VCaP (cell line): ENCODE results near the gene OPN4.

Source experiments
- H3K27ac ChIP-seq: fragments of 450-650 bp; 2 replicates; pipeline ENCODE4 v1.5.1; 2017
- CTCF ChIP-seq: fragments of 450-650 bp; conservative IDR thresholded peaks from 2 replicates; pipeline ENCODE4 v1.5.1; 2017; ENCODE audit warnings: mild to moderate bottlenecking, moderate library complexity

OPN4 gene

GRCh38 chr10:86653379-86653778 lies 968 bp upstream of the OPN4 start:
- H3K27ac ChIP-seq = no peak overlapping the region
- TF ChIP-seq CTCF = no peak

- TF ChIP-seq CTCF = no peak
- no peak overlapping the region for H3K27ac ChIP-seq
Observed at GRCh38 chr10:86653987-86654386, 360 bp upstream of the OPN4 start.

GRCh38 chr10:86655173-86655540 lies 810 bp downstream of the OPN4 start:
- TF ChIP-seq CTCF = no peak
- no peak overlapping the region for H3K27ac ChIP-seq

GRCh38 chr10:86655596-86655995 lies 1.2 kb downstream of the OPN4 start:
- H3K27ac ChIP-seq = no peak overlapping the region
- TF ChIP-seq CTCF = no peak

- no peak overlapping the region for H3K27ac ChIP-seq
- TF ChIP-seq CTCF = no peak
Observed at GRCh38 chr10:86657011-86657395, 2.7 kb downstream of the OPN4 start.

GRCh38 chr10:86657396-86658011 lies 3.2 kb downstream of the OPN4 start:
- TF ChIP-seq CTCF = no peak
- H3K27ac ChIP-seq = no peak overlapping the region

- H3K27ac ChIP-seq = no peak overlapping the region
Observed at GRCh38 chr10:86658261-86658741, 4.0 kb downstream of the OPN4 start.

More at GRCh38 chr10:86658261-86658741, 4.0 kb downstream of the OPN4 start:
- TF ChIP-seq CTCF = no peak
